GM21367 (cell line): ENCODE data around the gene ACACB.

Experiments used
- ATAC-seq: cut with Tn5 transposase; IDR thresholded peaks from one replicate; pipeline ENCODE4 v1.9.1; 2021; ENCODE audit not compliant: unreplicated experiment

The ACACB gene

GRCh38 chr12:109115758-109116610, at the start of gene ACACB:
ACACB (plus strand) TSS chr12:109116587; CDS start chr12:109139406, 22,819 bp downstream.
- ATAC-seq = no peak

DNA sequence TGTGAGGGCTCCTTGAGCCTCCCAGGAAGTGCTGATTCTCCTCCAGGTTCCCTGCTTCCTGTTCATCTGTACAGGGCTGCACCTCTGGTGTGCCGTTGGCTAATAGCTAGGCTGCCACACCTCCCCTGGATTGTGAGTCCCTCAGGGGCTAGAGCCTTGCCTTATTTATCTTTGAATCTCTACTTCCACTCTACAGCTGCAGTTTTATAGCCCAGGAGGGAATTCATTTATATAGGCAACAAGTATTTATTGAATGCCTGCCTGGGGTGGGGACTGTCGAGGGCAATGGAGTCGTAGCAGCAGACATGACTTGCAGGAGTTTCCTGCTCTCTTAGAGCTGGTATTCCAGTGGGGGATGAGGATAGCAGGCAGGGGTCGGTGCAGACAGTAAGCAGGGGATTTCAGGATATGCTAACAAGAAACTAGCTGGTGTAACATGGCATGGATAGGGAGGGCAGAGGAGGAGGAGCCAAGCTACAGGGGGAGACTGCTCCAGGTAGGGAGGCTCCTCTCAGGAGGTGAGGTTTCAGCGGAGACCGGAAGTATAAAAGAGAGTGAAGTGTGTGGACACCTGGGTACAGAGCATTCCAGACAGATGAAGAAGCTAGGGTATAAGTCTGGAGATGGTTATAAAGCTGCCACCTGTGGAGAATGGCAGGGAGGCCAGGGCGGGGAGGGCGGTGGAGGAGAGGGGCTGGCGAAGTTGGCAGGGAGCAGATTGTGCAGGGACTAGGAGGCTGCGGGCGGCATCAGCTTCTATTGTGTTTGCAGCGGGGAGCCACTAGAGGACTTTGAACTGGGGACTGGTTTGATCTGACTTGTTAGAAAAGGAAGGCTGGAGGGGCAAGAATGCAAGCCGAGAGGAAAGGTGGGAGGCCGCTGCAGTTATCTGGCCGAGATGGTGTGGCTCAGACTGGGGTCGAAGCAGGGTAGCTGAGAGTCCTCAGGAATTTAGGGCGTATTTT, 46.8 kb upstream of the ACACB start:
- no peak for ATAC-seq

GRCh38 chr12:109074866-109075265, 41.5 kb upstream of the ACACB start:
- ATAC-seq = no peak

DNA sequence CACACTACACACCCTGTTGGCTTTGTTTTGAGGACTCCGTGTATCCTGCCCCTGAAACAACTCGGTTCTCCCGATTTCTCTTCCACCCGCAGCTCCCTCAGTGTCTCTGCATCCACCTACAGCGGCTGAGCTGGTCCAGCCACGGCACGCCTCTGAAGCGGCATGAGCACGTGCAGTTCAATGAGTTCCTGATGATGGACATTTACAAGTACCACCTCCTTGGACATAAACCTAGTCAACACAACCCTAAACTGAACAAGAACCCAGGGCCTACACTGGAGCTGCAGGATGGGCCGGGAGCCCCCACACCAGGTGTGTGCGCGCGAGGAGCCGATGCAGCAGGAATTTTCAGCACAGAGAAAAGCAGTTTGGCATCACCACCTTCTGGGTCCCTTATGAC, 33.6 kb upstream of the ACACB start:
- ATAC-seq = no peak

DNA sequence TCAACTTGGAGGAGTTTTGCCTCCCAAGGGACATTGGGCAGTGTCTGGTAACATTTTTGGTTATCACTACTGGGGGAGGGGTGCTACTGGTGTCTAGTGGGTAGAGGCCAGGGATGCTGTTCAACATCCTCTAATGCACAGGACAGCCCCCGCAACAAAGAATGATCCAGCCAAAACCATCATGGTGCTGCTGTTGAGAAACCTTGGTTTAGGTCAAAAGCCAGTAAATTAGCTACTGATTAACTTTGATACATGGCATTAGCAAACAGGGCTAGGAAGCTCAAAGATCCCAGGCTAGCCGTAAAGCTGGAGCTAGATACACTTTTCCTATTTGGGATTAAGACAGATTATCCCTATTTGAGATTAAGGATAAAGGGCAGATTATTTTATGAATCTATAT, 32.0 kb upstream of the ACACB start:
- ATAC-seq = no peak

GRCh38 chr12:109085590-109085989, 30.8 kb upstream of the ACACB start:
- no peak for ATAC-seq

- ATAC-seq = no peak
Observed at GRCh38 chr12:109087250-109087649, 29.1 kb upstream of the ACACB start.

DNA sequence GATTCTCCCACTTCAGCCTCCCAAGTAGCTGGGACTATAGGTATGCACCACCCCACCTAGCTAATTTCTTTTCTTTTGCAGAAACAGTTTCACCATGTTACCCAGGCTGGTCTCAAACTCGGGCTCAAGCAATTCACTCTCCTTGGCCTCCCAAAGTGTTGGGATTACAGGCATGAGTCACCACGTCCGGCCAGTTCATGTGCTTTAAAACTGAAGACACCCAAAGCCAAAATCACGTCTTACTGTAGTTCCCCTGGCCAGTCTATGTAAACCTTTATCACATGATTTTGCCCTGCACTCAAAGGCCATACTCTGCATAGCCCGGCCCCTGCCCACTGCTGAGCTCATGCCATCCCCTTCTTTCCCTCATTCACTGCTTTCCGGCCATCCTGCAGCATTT, 27.6 kb upstream of the ACACB start:
- no peak for ATAC-seq

GRCh38 chr12:109089683-109090082, 26.7 kb upstream of the ACACB start:
- ATAC-seq = no peak

GRCh38 chr12:109092497-109093021, 23.8 kb upstream of the ACACB start:
- no peak for ATAC-seq

GRCh38 chr12:109093022-109093918, 23.1 kb upstream of the ACACB start, which contains the start of gene ALKBH2:
ALKBH2 (minus strand) TSS chr12:109093472; CDS start chr12:109092786, 686 bp downstream.
- peak; percentile 50 for ATAC-seq

- no peak for ATAC-seq
Observed at GRCh38 chr12:109097140-109097434, 19.3 kb upstream of the ACACB start.

DNA sequence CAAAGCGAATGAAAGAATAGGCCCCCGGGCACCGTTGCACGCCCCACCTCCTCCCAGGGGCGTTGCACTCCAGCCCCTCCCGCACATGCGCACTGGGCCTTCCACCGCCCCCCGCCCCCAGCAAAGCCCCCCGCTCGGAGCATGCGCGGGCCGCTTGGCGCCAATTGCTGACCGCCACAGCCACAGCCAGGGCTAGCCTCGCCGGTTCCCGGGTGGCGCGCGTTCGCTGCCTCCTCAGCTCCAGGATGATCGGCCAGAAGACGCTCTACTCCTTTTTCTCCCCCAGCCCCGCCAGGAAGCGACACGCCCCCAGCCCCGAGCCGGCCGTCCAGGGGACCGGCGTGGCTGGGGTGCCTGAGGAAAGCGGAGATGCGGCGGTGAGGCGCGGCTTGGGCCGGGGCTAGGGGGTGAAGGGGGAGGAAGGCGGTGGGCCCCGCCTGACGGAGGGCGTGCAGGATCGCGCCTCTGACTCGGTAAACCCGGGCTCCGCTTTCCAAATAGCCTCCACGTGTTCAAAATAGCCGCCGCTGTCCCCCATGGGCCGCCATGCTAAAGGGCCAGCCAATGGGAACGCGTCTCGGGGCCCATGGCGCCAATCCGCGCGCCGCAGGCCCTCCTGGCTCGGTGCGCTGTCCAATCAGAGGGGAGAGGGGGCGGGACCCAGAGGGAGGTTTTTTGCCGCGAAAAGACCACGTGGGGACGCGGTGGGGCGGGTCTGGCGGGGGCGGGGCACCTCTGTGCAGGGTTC, 18.8 kb upstream of the ACACB start, which contains the start of gene UNG:
Gene UNG (plus strand): TSS at position 163 of the 748 bp plus-strand sequence. CDS start 83 bp downstream, at position 246.
- peak; percentile 89 for ATAC-seq

GRCh38 chr12:109098183-109098604, 18.2 kb upstream of the ACACB start:
- ATAC-seq = peak; percentile 6

GRCh38 chr12:109098651-109099050, 17.7 kb upstream of the ACACB start:
- ATAC-seq = no peak

DNA sequence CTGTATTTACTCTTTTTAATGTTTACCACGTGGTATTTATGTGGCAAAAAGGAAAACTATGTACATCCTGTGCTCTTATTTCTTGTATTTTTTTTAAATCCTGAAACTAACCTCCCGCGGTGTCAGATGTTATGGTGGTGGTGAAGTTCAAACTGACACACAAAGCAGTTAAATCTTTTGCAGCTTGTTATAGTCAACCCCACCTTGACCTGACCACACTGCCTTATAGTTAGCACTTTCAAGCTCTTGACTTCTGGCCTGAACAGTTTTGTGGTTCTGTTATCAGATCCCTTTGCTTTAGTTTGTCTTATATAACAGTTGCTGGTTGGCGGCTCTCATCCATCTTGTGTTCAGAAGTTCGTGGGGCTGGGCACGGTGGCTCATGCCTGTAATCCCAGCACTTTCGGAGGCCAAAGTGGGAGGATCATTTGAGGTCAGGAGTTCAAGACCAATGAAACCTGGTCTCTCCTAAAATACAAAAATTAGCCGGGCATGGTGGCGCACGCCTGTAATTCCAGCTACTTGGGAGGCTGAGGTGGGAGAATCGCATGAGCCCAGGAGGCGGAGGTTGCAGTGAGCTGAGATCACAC, 16.9 kb upstream of the ACACB start:
- no peak for ATAC-seq

DNA sequence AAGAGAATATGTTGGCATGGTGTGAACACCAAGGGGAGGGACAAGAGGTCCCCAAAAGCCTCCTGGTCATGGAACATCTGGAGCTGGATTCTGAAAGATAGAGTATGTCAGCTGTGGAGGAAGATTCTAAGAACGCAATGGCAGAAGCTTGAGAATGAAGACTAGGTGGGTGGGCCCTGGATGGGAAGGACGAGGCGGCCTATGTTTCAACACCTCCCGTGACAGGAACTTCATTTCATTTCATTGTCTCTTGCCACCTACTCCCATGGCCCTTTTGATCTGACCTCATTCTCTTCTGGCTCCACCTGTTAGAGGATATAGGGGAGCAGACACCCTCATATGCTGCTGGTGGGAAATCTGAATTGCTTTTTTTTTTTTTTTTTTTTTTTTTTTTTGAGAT, 15.6 kb upstream of the ACACB start:
- no peak for ATAC-seq

- no peak for ATAC-seq
Observed at GRCh38 chr12:109102491-109102890, 13.9 kb upstream of the ACACB start.

DNA sequence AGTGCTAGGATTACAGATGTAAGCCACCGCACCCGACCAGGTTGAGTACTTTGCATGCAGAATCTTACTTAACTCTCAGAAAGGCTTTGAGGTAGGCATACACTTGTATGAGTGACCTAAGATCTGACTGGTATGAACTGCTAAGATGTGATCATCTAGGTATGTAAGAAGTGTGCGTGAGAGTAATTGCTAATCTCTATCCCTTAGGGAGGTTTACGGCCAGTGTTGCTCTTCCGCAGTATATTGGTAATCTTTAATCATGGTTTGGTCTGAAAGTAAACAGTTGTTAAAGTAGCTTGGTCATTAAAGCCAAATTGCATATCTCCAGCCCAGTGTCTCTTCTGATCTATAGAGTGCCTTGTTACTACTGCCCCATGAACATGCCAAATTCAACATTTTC, 11.2 kb upstream of the ACACB start:
- no peak for ATAC-seq
